K562 (cell line): ENCODE measurements around the gene RTCB. TPM values are rescaled to one million over a fixed set of nuclear protein-coding genes. Genes with fewer than 3 reads are reported as not detected.

Source experiments
- ATAC-seq: fragments of 200-7000 bp; cut with Tn5 transposase; 3 replicates; pipeline ENCODE4 v1.9.1; 2020; ENCODE audit warnings: moderate library complexity
- BruUV-seq: library from RNA; stranded (reverse); fragments of 400-500 nt; replicated peaks from 2 replicates; lab custom pipeline; 2021; lab: Mats Ljungman, UMichigan
- CTCF ChIA-PET: fragments of 300-600 bp; formaldehyde crosslinking; extraction: SDS; loops from one replicate; lab custom pipeline; 2021; ENCODE audit warnings: low intra/inter-chr PET ratio; lab: Yijun Ruan, JAX
- POLR2A ChIA-PET: fragments of 300-600, 350-650 bp; sonication (Branson Sonifier 250); formaldehyde crosslinking; extraction: SDS; loops from one replicate; lab custom pipeline; 2021; ENCODE audit warnings: antibody characterized with exemption, inconsistent platforms; lab: Yijun Ruan, JAX
- DNase-seq, 4 experiments: peaks; one replicate each; pipeline versions ENCODE4 v3.0.0 to v3.0.0-alpha.2; 2011 to 2018; ENCODE audit warnings: low spot score in 3 of 4, mixed read lengths in 3 of 4; ENCODE audit errors: extremely low read depth in 1 of 4
- FAIRE-seq: peaks from 2 replicates; lab custom pipeline; 2011; peaks lifted over from hg19 to GRCh38; lab: Jason Lieb, UNC
- H2AFZ ChIP-seq: 2 replicates; pipeline ENCODE4 v1.6.0; 2011; ENCODE audit warnings: low read depth, low read length, control low read depth, inconsistent platforms
- H3K27ac ChIP-seq: fragments of 200-600 bp; 3 replicates; pipeline ENCODE4 v1.8.0; 2011; ENCODE audit warnings: low read depth, mild to moderate bottlenecking, control low read depth, inconsistent platforms, low read length, moderate library complexity, mixed read lengths; ENCODE audit errors: extremely low read depth
- H3K27me3 ChIP-seq, 2 experiments: fragments of 300-600 bp in 1 of 2; 2 replicates in 1 of 2; 3 replicates in 1 of 2; pipeline versions ENCODE4 v1.6.0 to v1.8.0; 2011; ENCODE audit warnings: inconsistent platforms in 2 of 2, low read length in 2 of 2, mild to moderate bottlenecking in 1 of 2, mixed read lengths in 1 of 2, moderate library complexity in 1 of 2; ENCODE audit not compliant: control insufficient read depth in 2 of 2, insufficient read depth in 2 of 2
- H3K36me3 ChIP-seq: fragments of 300-600 bp; 3 replicates; pipeline ENCODE4 v1.8.0; 2011; ENCODE audit warnings: mild to moderate bottlenecking, low read length, inconsistent platforms; ENCODE audit not compliant: control insufficient read depth, insufficient read depth
- H3K4me1 ChIP-seq, 2 experiments: fragments of 200-600 bp in 1 of 2; replicated peaks in 1 of 2; 2 replicates in 1 of 2; 3 replicates in 1 of 2; pipeline versions ENCODE4 v1.5.1 to v1.8.0; 2011; ENCODE audit warnings: inconsistent platforms in 2 of 2, low read length in 2 of 2, mild to moderate bottlenecking in 1 of 2, mixed read lengths in 1 of 2, moderate library complexity in 1 of 2; ENCODE audit not compliant: control insufficient read depth in 2 of 2, insufficient read depth in 2 of 2
- H3K4me2 ChIP-seq: 2 replicates; pipeline ENCODE4 v1.6.1; 2011; ENCODE audit warnings: low read length, control low read depth, inconsistent platforms, mixed read lengths; ENCODE audit not compliant: insufficient read depth
- H3K4me3 ChIP-seq: fragments of 200-600 bp; sonication (generic), shearing (Covaris generic); 2 replicates; pipeline ENCODE4 v1.5.1; 2016; ENCODE audit warnings: control low read depth, inconsistent platforms
- H3K79me2 ChIP-seq: fragments of 200-600 bp; 3 replicates; pipeline ENCODE4 v1.8.0; 2011; ENCODE audit warnings: low read length, inconsistent platforms; ENCODE audit not compliant: control insufficient read depth, insufficient read depth
- H3K9ac ChIP-seq, 2 experiments: 2 replicates each; pipeline versions ENCODE4 v1.6.0 to v1.6.1; 2011; ENCODE audit warnings: low read depth in 2 of 2, low read length in 2 of 2, control low read depth in 1 of 2, inconsistent platforms in 1 of 2, mild to moderate bottlenecking in 1 of 2, mixed read lengths in 1 of 2; ENCODE audit not compliant: insufficient read depth in 1 of 2
- H3K9me1 ChIP-seq: one replicate; pipeline ENCODE4 v1.6.0; 2011; ENCODE audit warnings: inconsistent platforms, mild to moderate bottlenecking, low read length, moderate library complexity; ENCODE audit not compliant: control insufficient read depth, insufficient read depth
- H3K9me3 ChIP-seq: replicated peaks from 2 replicates; pipeline ENCODE4 v1.5.1; 2011; ENCODE audit warnings: low read depth, low read length, inconsistent platforms; ENCODE audit not compliant: control insufficient read depth, insufficient read depth
- H4K20me1 ChIP-seq: replicated peaks from 2 replicates; pipeline ENCODE4 v1.6.1; 2011; ENCODE audit warnings: low read length, inconsistent platforms, mixed read lengths; ENCODE audit not compliant: control insufficient read depth, insufficient read depth
- ETV6 ChIP-seq, 3 experiments: fragments of 150-350 bp in 1 of 3; sonication (generic) in 1 of 3; formaldehyde crosslinking in 1 of 3; IDR thresholded peaks; 2 replicates each; pipeline versions ENCODE4 v1.6.1 to v1.8.0; 2014 to 2022; ENCODE audit warnings: borderline replicate concordance in 2 of 3, low read depth in 2 of 3, antibody characterized with exemption in 1 of 3, low read length in 1 of 3, mild to moderate bottlenecking in 1 of 3, missing genetic modification reagents in 1 of 3
- ILK ChIP-seq: fragments of 450-650 bp; IDR thresholded peaks from 2 replicates; pipeline ENCODE4 v1.6.1; 2016; ENCODE audit warnings: missing genetic modification characterization, low read depth, mild to moderate bottlenecking, missing compliant biosample characterization, moderate library complexity, borderline replicate concordance
- LEF1 ChIP-seq: fragments of 450-650 bp; IDR thresholded peaks from 2 replicates; pipeline ENCODE4 v1.6.1; 2016; ENCODE audit warnings: mild to moderate bottlenecking
- NONO ChIP-seq, 2 experiments: fragments of 200-400 bp in 1 of 2; fragments of 450-650 bp in 1 of 2; formaldehyde crosslinking in 1 of 2; IDR thresholded peaks; 2 replicates each; pipeline ENCODE4 v1.6.1; 2017; ENCODE audit warnings: low read depth in 2 of 2, mild to moderate bottlenecking in 2 of 2, moderate library complexity in 2 of 2, low read length in 1 of 2
- OTX1 ChIP-seq: fragments of 450-650 bp; formaldehyde crosslinking; IDR thresholded peaks from 2 replicates; pipeline ENCODE4 v1.4.0; 2022; ENCODE audit warnings: mild to moderate bottlenecking
- RBM39 ChIP-seq: fragments of 200-400 bp; formaldehyde crosslinking; optimal IDR thresholded peaks from 2 replicates; pipeline ENCODE3; 2018; ENCODE audit warnings: low read depth, low read length
- RERE ChIP-seq: sonication (generic); formaldehyde crosslinking; IDR thresholded peaks from 2 replicates; pipeline ENCODE4 v1.8.0; 2023; ENCODE audit warnings: missing genetic modification reagents, mild to moderate bottlenecking, borderline replicate concordance
- SMAD1 ChIP-seq: fragments of 150-350 bp; IDR thresholded peaks from 2 replicates; pipeline ENCODE4 v1.6.1; 2014; ENCODE audit warnings: low read length, low read depth; ENCODE audit not compliant: partially characterized antibody
- ZFPM2 ChIP-seq: fragments of 250-450 bp; sonication (Bioruptor Pico); IDR thresholded peaks from 2 replicates; pipeline ENCODE4 v1.5.1; 2022; ENCODE audit warnings: mild to moderate bottlenecking
- ZNF253 ChIP-seq: fragments of 250-450 bp; sonication (Bioruptor Pico); conservative IDR thresholded peaks from 2 replicates; pipeline ENCODE4 v1.6.1; 2021; ENCODE audit warnings: mild to moderate bottlenecking
- ZNF589 ChIP-seq: fragments of 200-800 bp; sonication (Bioruptor generic); IDR thresholded peaks from 2 replicates; pipeline ENCODE4 v1.6.1; 2016; ENCODE audit warnings: low read depth, missing genetic modification characterization, missing compliant biosample characterization
- WGBS: fragments of 100-300 bp; shearing (Covaris generic); methylation state at CpG from one replicate; pipeline ENCODE4 v1.1.6; 2016; ENCODE audit warnings: low coverage, mixed read lengths; ENCODE audit not compliant: insufficient coverage; ENCODE audit errors: missing lambda C conversion rate; 5-methylcytosine and 5-hydroxymethylcytosine counted together
- in situ Hi-C: fragments of 300-500 bp; cut with MboI; formaldehyde crosslinking; loops from 4 replicates; pipeline ENCODE4 v1.15.0; 2018; ENCODE audit warnings: inconsistent platforms, mixed read lengths
- intact Hi-C: fragments of 100-400 bp; cut with micrococcal nuclease; formaldehyde crosslinking; loops from 2 replicates; pipeline ENCODE4 v1.14.2; 2022
- polyA plus RNA-seq, 8 experiments: library from polyadenylated mRNA; depleted of rRNA in 4 of 8; stranded (reverse) in 5 of 8; unstranded in 3 of 8; fragments of >200 nt; fragmentation: Nextera tagmentation in 2 of 8; fragmentation: Illumina TruSeq in 1 of 8; extraction: Ambion mirVana in 2 of 8; extraction: Trizol in 1 of 8; gene quantifications; 2 replicates each; pipeline versions ENCODE4 v1.2.1 to v1.2.3, GENCODE V29; 2011 to 2014; ENCODE audit warnings: inconsistent platforms in 1 of 8, missing spikeins in 1 of 8
- total RNA-seq, 7 experiments: library from RNA; depleted of rRNA in 6 of 7; stranded (reverse); fragments of >200 nt in 6 of 7; fragmentation: Illumina TruSeq in 2 of 7; extraction: Trizol in 2 of 7; gene quantifications; 2 replicates each; pipeline versions ENCODE4 v1.2.1 to v1.2.3, GENCODE V29; 2011 to 2021; ENCODE audit warnings: low replicate concordance in 1 of 7

RTCB gene
- total and polyA plus RNA-seq, 9 of the 15 experiments (the other 6 are each of a cell fraction or from before 2014, with no cell fraction given): 80.3 to 269 (median 92.3) TPM

- TF ChIP-seq RERE (CRISPR knock-in tag) (no peak), OTX1 (CRISPR knock-in tag) (no peak), ILK (tag) (no peak)
Observed at GRCh38 chr22:32342977-32343376, 69.1 kb downstream of the RTCB start (continued).

GRCh38 chr22:32341122-32341740 lies 70.8 kb downstream of the RTCB start:
- Histone ChIP-seq H3K4me3 (no peak overlapping the region), H3K4me1 (no peaks in the 10 kb centered on the region), H3K4me2 (no peak overlapping the region), H3K27me3 (peaks cover 15 to 28% of the 10 kb centered on the region in 2 experiments; a peak in 4 of 5 replicates), H3K9ac (no peak overlapping the region), H3K9me1 (no peaks in the 10 kb centered on the region), H4K20me1 (no peaks in the 10 kb centered on the region), H3K27ac (no peak overlapping the region), H3K9me3 (no peaks in the 10 kb centered on the region), H3K36me3 (no peaks in the 10 kb centered on the region), H3K79me2 (no peaks in the 10 kb centered on the region), H2AFZ (no peak overlapping the region)
- in situ Hi-C loops: no loop called here
- FAIRE-seq (no peak), ATAC-seq (no peak), DNase-seq (no peak)
- no TSS peak for BruUV-seq
- intact Hi-C loops: no loop called here
- WGBS: 2% methylated on average over 9 of the region's 13 CpGs
- CTCF ChIA-PET: no interaction called here
- POLR2A ChIA-PET: no interaction called here
- TF ChIP-seq ETV6 (IDR thresholded peaks at IDR 0.05; ENCODE audit: borderline replicate concordance in 1 of 2, low read depth in 2 of 2, low read length in 1 of 2) (no peak), ETV6 (CRISPR knock-in tag; IDR thresholded peaks at IDR 0.05; ENCODE audit: borderline replicate concordance) (no peak), LEF1 (no peak), ZNF589 (CRISPR knock-in tag) (no peak), RBM39 (no peak), ZFPM2 (no peak), ZNF253 (CRISPR knock-in tag) (no peak), SMAD1 (no peak), NONO (IDR thresholded peaks at IDR 0.05; ENCODE audit: low read depth in 2 of 2, low read length in 1 of 2) (no peak)
